GF-D8 (cell line): ENCODE measurements around the gene GTF3C1.
"Not testable (repeated sequence)": the region's sequence is repeated elsewhere in the genome, so short reads cannot be mapped to it uniquely, and the experiment has no call there.

Source experiments
- DNase-seq: peaks from one replicate; lab custom pipeline; 2025; lab: John Stamatoyannopoulos, UW

Gene GTF3C1

GRCh38 chr16:27463741-27464591, 85.7 kb downstream of the GTF3C1 start:
- no peak for DNase-seq

DNA sequence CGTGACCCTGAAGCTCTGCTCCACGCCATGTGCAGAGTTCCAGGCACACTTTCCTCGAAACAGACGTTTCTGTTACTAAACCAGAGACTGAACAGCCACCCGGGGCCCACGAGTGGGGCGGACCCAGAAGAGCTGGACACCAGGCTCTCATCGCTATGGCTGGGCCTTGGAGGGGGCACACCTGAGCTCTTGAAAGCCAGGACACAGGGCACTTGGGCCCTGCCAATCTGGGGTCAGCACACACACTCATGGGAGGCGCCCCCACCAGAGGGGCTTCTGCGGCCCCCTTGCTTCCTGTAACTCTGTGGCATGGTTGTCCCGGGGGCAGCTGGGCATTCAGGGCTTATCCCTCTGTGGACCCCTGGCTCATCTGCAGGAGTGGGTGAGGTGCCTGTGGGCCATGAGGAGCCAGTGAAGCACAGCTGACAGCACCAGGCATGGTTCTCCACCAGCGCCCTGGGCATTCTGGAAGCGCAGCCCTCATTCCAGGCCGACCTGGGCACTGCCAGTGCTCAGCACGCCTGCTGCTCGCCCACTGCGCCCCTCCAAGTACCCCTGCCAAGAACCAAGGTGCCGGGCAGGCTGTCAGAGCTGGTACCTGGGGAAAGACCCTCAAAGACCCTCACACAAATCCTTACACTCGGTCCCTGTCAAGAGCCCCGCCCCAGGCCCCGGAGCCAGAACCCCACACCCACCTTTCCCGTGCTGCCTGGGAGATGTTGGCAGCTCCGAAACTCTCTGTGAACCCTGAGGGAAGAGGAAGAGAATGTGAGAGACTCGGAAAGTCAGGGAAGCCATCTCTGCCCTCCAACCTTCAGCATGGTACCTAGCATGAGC, 86.6 kb downstream of the GTF3C1 start:
- DNase-seq: no peak

GRCh38 chr16:27462200-27462845, 87.4 kb downstream of the GTF3C1 start:
- DNase-seq: no peak

DNA sequence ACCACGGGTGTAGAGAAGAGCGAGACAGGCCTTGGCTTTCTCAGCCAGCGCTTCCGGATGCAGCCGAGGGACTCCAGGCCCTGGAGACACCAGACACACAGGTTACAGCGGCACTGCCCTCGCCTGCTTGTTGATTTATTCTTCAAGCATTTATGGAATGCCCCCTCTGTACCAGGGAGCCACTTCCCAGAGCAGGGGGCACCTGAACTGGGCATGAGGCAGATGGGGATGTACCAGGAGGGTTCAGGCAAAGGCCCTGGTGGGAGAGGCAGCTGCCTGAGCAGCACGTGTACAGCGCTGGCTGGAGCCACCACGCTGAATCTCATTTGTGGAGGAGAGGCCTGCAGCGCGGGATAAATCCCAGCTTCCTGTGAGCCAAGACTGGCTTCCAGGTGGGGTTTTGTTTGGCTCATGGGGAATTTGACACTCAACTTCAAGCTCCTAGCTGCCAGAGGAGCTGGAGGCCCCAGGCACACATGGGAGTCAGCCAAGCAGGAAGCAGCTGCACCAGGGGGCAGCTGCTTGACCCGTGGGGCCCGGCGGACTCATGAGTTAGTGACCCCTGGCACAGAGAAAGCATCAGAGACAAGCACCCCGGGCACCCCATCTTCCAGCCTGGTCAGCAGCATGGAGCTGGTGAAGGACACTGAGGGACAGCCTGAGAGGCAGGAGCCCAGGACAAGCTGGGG, 88.1 kb downstream of the GTF3C1 start:
- no peak for DNase-seq

DNA sequence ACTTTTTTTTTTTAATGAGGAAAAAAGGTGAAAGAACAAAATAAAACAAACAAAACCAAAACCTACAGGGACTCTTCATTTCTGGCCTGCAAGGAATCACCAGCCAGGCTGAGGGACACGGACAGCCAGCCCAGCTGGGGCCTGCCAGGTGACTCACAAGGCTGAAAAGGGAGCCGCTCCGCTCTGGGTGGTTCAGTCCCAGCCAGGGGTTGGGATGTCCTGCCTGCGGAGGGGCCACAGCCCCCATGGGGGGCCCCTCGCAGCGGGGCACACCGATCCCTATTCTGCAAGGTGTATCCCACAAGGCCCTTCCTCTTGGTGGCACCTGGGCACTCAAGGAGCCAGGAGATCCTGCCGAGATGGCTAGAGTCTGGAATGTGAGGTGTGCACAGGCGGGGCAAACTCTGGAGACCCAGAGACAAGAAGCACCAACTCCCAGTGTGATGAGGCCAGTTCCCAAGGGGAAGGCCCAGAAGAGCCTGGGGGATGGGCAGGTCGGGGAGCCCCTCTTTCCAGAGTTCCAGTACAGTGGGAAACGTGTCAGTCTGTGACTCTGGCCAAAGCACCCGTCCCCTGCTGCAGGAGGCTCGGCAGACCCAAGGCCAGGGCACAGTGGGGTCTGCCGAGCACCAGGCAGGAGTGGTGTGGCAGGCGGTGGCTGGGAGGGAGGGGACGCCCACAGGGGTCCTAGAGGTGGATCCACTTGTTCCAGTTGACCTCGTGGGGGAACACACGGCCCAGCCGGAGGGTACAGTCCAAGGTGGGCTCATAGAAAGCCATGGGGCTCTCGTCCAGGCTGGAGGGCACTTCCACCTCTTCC, 88.8 kb downstream of the GTF3C1 start:
- DNase-seq: no peak

- no peak for DNase-seq
Observed at GRCh38 chr16:27460213-27460612, 89.5 kb downstream of the GTF3C1 start.

- no peak for DNase-seq
Observed at GRCh38 chr16:27458987-27459688, 90.6 kb downstream of the GTF3C1 start.

GRCh38 chr16:27458258-27458657, 91.5 kb downstream of the GTF3C1 start:
- no peak for DNase-seq

DNA sequence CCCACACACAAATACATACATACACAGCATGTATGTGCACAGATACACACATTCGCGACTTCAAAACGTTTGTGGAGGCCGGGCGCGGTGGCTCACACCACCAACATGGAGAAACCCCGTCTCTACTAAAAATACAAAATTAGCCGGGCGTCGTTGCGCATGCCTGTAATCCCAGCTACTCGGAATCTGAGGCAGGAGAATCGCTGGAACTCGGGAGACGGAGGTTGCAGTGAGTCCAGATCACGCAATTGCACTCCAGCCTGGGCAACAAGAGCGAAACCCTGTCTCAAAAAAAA, 92.2 kb downstream of the GTF3C1 start:
- not testable (repeated sequence) for DNase-seq

- peak; percentile 15 for DNase-seq
Observed at GRCh38 chr16:27455700-27456099, 94.0 kb downstream of the GTF3C1 start.

- DNase-seq: no peak
Observed at GRCh38 chr16:27453494-27453825, 96.3 kb downstream of the GTF3C1 start.

DNA sequence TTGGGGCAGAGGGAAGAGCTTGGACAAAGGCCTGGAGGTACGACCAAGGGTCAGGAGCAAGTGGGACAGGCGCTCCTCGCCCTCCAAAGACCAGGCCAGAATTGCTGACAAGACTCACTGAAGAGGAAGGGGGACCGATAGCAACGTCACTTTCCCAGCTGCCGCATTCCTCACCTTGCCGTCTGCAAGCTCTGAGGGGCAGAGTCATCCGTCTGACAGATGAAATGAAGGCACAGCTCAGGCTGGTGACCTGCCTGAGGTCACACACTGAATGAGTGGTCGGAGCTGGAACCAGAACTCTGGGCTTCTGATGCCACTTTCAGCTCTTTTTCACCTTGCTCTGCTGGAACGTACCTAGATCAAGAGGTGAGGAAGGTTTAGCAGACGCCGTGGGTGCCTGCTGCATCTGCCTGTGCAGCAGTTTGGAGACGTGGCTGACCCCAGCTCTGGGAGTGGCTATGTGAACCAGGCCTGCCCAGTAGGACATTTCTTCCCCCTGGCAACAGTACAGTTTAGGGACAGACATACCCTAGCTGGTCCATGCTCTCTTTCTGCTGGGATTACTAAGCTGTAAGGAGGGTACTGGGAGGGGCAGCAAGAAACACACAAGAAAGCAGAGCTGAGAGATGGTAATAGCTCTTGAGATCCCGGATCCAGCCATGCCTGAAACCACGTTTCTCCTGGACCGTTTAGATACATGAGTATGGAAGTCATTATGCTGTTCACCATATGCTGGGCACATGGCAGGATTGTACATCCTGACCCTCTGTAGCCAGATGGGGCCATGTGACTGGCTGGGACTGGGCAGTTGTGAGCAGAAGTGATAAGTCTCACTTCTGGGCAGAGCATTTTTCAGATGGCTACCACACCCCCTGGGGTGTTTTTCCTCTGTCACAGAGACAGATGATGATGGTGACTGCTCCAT, 96.9 kb downstream of the GTF3C1 start:
- no peak for DNase-seq

GRCh38 chr16:27450196-27450549, 99.5 kb downstream of the GTF3C1 start:
- no peak for DNase-seq

GRCh38 chr16:27449434-27450195, 100.1 kb downstream of the GTF3C1 start:
- no peak for DNase-seq

DNA sequence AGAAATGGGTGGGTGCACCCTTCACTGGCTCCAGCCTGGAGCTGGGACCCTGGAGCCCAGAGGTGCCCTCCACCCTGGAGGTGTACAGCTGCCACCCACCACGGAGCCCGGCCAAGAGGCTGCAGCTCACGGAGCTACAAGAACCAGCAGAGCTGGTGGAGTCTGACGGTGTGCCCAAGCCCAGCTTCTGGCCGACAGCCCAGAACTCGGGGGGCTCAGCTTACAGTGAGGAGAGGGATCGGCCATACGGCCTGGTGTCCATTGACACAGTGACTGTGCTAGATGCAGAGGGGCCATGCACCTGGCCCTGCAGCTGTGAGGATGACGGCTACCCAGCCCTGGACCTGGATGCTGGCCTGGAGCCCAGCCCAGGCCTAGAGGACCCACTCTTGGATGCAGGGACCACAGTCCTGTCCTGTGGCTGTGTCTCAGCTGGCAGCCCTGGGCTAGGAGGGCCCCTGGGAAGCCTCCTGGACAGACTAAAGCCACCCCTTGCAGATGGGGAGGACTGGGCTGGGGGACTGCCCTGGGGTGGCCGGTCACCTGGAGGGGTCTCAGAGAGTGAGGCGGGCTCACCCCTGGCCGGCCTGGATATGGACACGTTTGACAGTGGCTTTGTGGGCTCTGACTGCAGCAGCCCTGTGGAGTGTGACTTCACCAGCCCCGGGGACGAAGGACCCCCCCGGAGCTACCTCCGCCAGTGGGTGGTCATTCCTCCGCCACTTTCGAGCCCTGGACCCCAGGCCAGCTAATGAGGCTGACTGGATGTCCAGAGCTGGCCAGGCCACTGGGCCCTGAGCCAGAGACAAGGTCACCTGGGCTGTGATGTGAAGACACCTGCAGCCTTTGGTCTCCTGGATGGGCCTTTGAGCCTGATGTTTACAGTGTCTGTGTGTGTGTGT, 100.9 kb downstream of the GTF3C1 start:
- no peak for DNase-seq

DNA sequence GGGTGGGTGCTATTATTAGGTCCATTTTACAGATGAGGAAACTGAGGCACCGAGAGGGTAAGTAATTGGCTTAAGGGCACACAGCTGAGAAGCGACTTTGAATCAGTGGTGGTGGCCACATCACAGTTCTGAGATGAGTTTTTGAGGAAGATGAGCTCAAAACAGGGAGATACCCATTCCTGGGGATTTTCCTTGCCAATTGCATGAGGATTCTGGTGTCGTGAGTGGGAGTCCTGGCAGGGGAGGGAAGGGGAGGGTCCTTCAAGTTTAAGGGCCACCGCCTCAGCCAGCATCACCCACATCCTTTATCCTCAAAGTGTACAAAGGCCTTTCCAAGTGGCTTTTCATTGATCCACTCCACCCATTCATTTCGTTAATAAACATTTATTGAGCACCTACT, 102.4 kb downstream of the GTF3C1 start:
- no peak for DNase-seq

DNA sequence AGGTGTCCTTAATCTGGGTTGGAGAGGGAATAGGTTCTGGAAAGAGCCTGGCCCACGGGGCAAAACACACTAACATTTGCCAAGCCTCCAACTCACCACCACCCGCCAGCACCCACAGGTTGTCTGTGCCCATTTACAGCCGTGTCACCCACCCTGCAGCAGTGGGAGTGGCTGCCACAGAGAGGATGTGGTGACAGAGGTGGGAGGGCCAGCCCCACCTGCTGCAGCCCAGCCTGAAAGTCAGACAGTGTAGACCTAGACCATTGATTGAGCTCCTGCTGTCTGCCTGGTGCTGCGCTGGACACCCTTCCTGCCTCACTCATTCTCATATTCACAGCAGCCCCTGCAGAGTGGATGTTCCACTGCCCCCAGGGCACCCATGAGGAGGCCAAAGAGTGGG, 103.0 kb downstream of the GTF3C1 start:
- DNase-seq: no peak
